ENCODE measurements around the gene NFIX. TPM values are rescaled to one million over a fixed set of nuclear protein-coding genes. Genes with fewer than 3 reads are reported as not detected.

NFIX gene
- total and polyA plus RNA-seq, 2 donors (not counting 1 experiment from before 2014, with no cell fraction given), result 0.69 to 5.6 TPM

DNA sequence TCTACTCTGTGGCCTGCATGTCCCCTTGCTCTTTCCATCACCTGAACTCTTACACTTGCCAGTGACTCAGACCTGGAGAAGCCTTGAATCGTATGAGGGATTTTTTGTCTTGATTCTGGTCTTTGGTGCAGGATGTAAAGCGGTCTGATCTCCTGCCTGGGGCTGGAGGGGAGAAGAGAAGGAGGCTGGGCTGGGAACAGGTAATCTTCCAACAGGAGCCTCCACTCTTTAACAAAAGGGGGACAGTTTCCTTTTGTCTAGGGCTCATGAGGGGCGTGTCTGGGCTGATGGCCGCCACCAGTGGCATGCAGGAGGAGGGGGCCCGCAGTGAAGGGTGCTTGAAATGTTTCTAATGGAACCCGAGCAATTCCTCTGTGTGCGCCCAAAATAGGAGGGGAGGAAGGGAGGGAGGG is 24.7 kb downstream of the NFIX start:
- 91% methylated on average over 4 of the region's 7 CpGs for WGBS (ENCODE audit: insufficient coverage)

DNA sequence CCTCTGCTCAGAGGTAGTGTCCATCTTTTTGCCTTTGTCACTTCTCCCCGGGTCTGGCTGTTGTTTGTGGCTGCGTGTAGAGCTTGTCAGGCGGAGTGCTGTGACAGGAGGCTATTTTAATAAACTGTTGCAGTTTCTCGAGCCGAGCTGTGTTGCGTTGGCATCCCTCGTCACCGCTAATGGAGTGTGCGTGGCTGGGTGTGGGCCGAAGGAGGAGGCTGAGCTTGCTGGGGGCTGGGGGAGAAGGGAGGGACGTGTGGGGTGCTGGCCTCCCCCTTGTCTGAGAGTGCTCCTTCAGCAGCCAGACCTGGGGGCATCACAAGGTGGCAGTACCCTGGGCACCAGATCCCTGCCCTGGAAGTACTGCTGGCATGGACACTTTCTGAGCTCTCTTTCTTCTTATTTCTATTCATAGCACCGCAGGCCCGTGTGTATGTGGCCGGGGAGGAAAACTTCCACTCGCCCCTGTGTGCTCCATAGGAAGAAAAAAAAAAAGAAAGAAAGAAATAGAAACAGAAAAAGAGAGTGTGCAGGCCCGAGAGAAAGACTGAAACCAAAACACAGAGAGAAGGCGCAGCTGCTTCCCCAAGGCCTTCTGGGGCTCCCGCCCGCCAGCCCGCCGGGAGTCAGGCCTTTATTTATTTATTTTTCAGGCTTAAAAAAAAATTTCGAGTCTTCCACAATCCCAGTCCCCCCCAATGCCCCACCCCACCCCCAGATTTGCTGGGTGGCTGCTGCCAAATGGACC is 27.0 kb downstream of the NFIX start:
- Mint-ChIP-seq H3K4me1 (peaks cover 34% of the 10 kb centered on the region), H3K27ac (peak overlapping the region; percentile 4), H3K4me3 (peak overlapping the region; percentile 84), H3K9me3 (ENCODE audit: insufficient read depth) (no peaks in the 10 kb centered on the region), H3K27me3 (peaks cover 57% of the 10 kb centered on the region)
- POLR2A ChIA-PET, result no interaction called here
- WGBS (ENCODE audit: insufficient coverage), result 45% methylated on average over 11 of the region's 22 CpGs
- peaks cover 25 to 29% of the 10 kb centered on the region in 2 donors for H3K4me1 ChIP-seq (ENCODE audit: control insufficient read depth in 2 of 2, insufficient read depth in 2 of 2, low read length in 2 of 2)
- peak overlapping the region; percentile 70 for H3K9ac ChIP-seq (ENCODE audit: low read length)
- H3K36me3 ChIP-seq (replicated peaks in 1 of 2; ENCODE audit: control extremely low read depth in 1 of 2, control insufficient read depth in 1 of 2, extremely low read depth in 1 of 2, insufficient read depth in 2 of 2, low read length in 1 of 2), result no peaks in the 10 kb centered on the region
- CTCF ChIA-PET, result interaction anchor here (0.7 to 1.8 kb wide), 5 partner anchors 10 to 72 kb away, joined by 3 to 7 read pairs (median 4); no protein-coding TSS in a partner anchor
- intact Hi-C loops (cut with micrococcal nuclease), result no loop called here
- no peaks in the 10 kb centered on the region for H3K9me3 ChIP-seq (ENCODE audit: control extremely low read depth in 1 of 3, control insufficient read depth in 2 of 3, insufficient read depth in 1 of 3, low read length in 2 of 3)
- peak overlapping the region; percentile 84 for H2AFZ ChIP-seq (ENCODE audit: insufficient read depth, low read depth, low read length, poor library complexity, severe bottlenecking)
- no peaks in the 10 kb centered on the region for H4K20me1 ChIP-seq (ENCODE audit: control insufficient read depth, insufficient read depth, low read length, poor library complexity, severe bottlenecking)
- H3K27me3 ChIP-seq (replicated peaks in 1 of 4; ENCODE audit: control extremely low read depth in 1 of 4, control insufficient read depth in 3 of 4, insufficient read depth in 4 of 4, low read length in 3 of 4), result peaks cover 0 to 17% (median 8%) of the 10 kb centered on the region in 4 experiments
- no peak for TF ChIP-seq EZH2 (IDR thresholded peaks at IDR 0.05; ENCODE audit: borderline replicate concordance, insufficient read depth, low read depth, low read length, poor library complexity, severe bottlenecking)
- TF ChIP-seq, protein P1, sequence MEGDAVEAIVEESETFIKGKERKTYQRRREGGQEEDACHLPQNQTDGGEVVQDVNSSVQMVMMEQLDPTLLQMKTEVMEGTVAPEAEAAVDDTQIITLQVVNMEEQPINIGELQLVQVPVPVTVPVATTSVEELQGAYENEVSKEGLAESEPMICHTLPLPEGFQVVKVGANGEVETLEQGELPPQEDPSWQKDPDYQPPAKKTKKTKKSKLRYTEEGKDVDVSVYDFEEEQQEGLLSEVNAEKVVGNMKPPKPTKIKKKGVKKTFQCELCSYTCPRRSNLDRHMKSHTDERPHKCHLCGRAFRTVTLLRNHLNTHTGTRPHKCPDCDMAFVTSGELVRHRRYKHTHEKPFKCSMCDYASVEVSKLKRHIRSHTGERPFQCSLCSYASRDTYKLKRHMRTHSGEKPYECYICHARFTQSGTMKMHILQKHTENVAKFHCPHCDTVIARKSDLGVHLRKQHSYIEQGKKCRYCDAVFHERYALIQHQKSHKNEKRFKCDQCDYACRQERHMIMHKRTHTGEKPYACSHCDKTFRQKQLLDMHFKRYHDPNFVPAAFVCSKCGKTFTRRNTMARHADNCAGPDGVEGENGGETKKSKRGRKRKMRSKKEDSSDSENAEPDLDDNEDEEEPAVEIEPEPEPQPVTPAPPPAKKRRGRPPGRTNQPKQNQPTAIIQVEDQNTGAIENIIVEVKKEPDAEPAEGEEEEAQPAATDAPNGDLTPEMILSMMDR (IDR thresholded peaks at IDR 0.05), result no peak
- H3K79me2 ChIP-seq (ENCODE audit: control insufficient read depth, insufficient read depth, low read length), result peaks cover 3% of the 10 kb centered on the region
- H3K4me3 ChIP-seq (ENCODE audit: control extremely low read depth in 1 of 5, extremely low read depth in 1 of 5, insufficient read depth in 1 of 5, low read depth in 2 of 5, low read length in 4 of 5), result peak overlapping the region in 4 of 5 experiments; percentile 34 to 64 (median 57)
- peak overlapping the region; percentile 96 for H3K4me2 ChIP-seq (replicated peaks; ENCODE audit: low read depth, low read length, poor library complexity, severe bottlenecking)
- no peak overlapping the region for H3K27ac ChIP-seq (ENCODE audit: low read length in 2 of 2)
- peak; percentile 41 for DNase-seq
- no peak for ATAC-seq (ENCODE audit: low read depth)

More for the DNA sequence above, 24.7 kb downstream of the NFIX start:
- Histone ChIP-seq H4K20me1 (ENCODE audit: control insufficient read depth, insufficient read depth, low read length, poor library complexity, severe bottlenecking) (no peaks in the 10 kb centered on the region), H3K36me3 (replicated peaks in 1 of 2; ENCODE audit: control extremely low read depth in 1 of 2, control insufficient read depth in 1 of 2, extremely low read depth in 1 of 2, insufficient read depth in 2 of 2, low read length in 1 of 2) (no peaks in the 10 kb centered on the region), H3K4me2 (replicated peaks; ENCODE audit: low read depth, low read length, poor library complexity, severe bottlenecking) (no peak overlapping the region), H3K4me1 (ENCODE audit: control insufficient read depth in 2 of 2, insufficient read depth in 2 of 2, low read length in 2 of 2) (peaks cover 32% of the 10 kb centered on the region in 2 donors), H3K9me3 (ENCODE audit: control extremely low read depth in 1 of 3, control insufficient read depth in 2 of 3, insufficient read depth in 1 of 3, low read length in 2 of 3) (no peaks in the 10 kb centered on the region), H2AFZ (ENCODE audit: insufficient read depth, low read depth, low read length, poor library complexity, severe bottlenecking) (no peak overlapping the region), H3K4me3 (ENCODE audit: control extremely low read depth in 1 of 5, extremely low read depth in 1 of 5, insufficient read depth in 1 of 5, low read depth in 2 of 5, low read length in 4 of 5) (no peak overlapping the region), H3K9ac (ENCODE audit: low read length) (no peak overlapping the region), H3K27ac (ENCODE audit: low read length in 2 of 2) (no peak overlapping the region), H3K27me3 (replicated peaks in 1 of 4; ENCODE audit: control extremely low read depth in 1 of 4, control insufficient read depth in 3 of 4, insufficient read depth in 4 of 4, low read length in 3 of 4) (peaks cover 0 to 20% (median 11%) of the 10 kb centered on the region in 4 experiments), H3K79me2 (ENCODE audit: control insufficient read depth, insufficient read depth, low read length) (peaks cover 3% of the 10 kb centered on the region)
- no peak overlapping the region for H3K4me3 Mint-ChIP-seq
- ATAC-seq (ENCODE audit: low read depth) (no peak), DNase-seq (no peak)
- CTCF ChIA-PET, result no interaction called here
- TF ChIP-seq EZH2 (IDR thresholded peaks at IDR 0.05; ENCODE audit: borderline replicate concordance, insufficient read depth, low read depth, low read length, poor library complexity, severe bottlenecking), result no peak
- TF ChIP-seq, protein P1 (IDR thresholded peaks at IDR 0.05), result no peak
- intact Hi-C loops (cut with micrococcal nuclease), result no loop called here
- peaks cover 42% of the 10 kb centered on the region for H3K4me1 Mint-ChIP-seq
- no peak overlapping the region for H3K27ac Mint-ChIP-seq
- no peaks in the 10 kb centered on the region for H3K9me3 Mint-ChIP-seq (ENCODE audit: insufficient read depth)
- POLR2A ChIA-PET, result no interaction called here
- peaks cover 53% of the 10 kb centered on the region for H3K27me3 Mint-ChIP-seq
